Measurements from ENCODE around the gene OR51B5.
"Not testable (repeated sequence)": the region's sequence is repeated elsewhere in the genome, so short reads cannot be mapped to it uniquely, and the experiment has no call there.

OR51B5 gene

DNA sequence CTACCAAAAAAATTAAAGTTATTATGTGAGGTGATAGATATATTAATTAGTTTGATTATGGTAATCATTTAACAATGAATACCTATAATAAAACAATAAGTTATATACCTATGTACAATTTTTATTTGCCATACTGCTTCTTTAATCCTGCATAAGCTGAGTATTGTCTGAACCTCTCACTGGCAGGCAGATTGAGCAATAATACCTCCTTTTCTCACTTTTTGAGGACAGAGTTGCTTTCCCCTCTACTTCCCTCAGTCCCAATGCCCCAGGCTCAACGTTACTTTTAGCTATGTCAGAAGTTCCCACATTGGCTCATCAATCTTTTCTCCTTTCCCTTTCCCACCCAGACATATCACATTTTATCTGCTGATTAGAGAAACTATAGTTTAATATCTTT, 6.2 kb upstream of the OR51B5 start:
- H3K27ac ChIP-seq: no peak overlapping the region

DNA sequence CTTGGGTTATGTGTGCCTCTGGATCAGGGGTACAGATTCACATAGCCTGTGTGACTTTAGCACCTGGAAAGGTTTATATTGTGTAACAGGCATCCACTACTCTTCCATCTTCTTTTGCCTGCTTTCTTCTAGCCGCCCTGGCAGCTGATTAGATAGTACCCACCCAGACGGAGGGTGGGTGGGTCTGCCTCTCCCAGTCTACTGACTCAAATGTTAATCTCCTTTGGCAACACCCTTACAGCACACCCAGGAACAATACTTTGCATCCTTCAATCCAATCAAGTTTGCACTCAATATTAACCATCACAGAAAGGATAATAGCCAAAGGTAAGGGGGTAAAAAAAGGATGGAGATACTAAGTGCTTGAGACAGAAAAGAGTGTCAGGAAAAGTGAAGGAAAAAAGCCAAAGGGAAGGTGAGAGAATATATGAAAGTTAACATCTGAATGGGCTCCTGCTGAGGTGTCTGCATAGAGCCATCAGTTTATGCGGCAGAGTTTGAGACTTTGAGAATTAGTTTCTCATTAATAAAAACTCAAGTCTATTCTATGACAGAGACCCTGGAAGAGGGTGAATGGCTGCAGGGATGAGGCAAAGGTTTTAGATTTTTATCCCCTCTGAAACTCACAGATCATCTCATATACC, 5.3 kb upstream of the OR51B5 start:
- TF ChIP-seq, protein P1, sequence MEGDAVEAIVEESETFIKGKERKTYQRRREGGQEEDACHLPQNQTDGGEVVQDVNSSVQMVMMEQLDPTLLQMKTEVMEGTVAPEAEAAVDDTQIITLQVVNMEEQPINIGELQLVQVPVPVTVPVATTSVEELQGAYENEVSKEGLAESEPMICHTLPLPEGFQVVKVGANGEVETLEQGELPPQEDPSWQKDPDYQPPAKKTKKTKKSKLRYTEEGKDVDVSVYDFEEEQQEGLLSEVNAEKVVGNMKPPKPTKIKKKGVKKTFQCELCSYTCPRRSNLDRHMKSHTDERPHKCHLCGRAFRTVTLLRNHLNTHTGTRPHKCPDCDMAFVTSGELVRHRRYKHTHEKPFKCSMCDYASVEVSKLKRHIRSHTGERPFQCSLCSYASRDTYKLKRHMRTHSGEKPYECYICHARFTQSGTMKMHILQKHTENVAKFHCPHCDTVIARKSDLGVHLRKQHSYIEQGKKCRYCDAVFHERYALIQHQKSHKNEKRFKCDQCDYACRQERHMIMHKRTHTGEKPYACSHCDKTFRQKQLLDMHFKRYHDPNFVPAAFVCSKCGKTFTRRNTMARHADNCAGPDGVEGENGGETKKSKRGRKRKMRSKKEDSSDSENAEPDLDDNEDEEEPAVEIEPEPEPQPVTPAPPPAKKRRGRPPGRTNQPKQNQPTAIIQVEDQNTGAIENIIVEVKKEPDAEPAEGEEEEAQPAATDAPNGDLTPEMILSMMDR (conservative IDR thresholded peaks at IDR 0.05): no peak
- TF ChIP-seq ZFX (IDR thresholded peaks at IDR 0.05): no peak
- no peak overlapping the region for H3K27ac ChIP-seq

More for the DNA sequence above, 6.2 kb upstream of the OR51B5 start:
- TF ChIP-seq, protein P1 (conservative IDR thresholded peaks at IDR 0.05): no peak
- TF ChIP-seq ZFX (IDR thresholded peaks at IDR 0.05): no peak

DNA sequence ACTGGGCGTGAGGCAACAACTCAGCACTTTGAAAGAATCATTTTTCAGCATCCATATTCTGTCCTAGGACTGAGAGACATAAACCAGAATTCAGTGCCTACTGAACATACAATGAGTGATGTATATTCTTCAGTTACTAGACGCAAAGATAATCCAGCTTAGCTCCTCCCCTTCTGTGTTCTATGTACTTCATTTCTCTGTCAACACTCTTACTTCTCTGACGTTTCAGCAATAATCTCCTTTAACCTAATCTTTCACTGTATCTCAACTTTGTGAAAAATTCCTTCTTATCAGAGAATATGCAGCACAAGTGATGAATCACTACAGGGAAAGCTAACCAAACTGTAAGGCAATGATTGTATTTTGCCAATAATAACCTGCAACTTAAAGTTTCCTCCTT, 2.5 kb upstream of the OR51B5 start:
- no peak overlapping the region for H3K27ac ChIP-seq
- TF ChIP-seq, protein P1 (conservative IDR thresholded peaks at IDR 0.05): no peak
- no peak for TF ChIP-seq ZFX (IDR thresholded peaks at IDR 0.05)

DNA sequence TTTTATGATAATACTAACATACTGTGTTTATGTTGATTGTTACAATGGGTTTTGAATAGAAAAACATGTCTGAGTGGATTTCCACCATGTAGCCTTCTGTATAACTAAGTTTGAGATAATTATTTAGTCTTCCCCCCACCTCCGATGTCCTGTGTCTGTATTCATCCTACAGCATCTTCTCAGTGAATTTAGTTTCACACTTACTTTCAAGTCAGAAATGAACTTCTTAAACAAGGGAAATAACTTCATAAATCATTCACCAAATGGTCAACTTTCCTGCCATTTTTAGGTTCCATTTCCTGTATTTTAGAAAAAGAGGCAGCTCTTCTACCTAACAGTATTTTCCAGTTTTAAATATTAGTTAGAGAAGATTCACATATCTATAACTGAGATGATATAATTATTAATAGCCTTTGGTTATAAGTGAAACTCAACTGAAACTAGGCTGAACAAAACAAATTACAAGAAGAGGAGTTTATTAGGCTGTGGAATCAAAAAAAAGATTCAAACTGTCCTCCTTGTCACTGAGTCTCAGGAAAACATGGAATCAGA, 3.5 kb downstream of the OR51B5 start:
- TF ChIP-seq, protein P1 (conservative IDR thresholded peaks at IDR 0.05): no peak
- TF ChIP-seq ZFX (IDR thresholded peaks at IDR 0.05): no peak
- H3K27ac ChIP-seq: no peak overlapping the region

DNA sequence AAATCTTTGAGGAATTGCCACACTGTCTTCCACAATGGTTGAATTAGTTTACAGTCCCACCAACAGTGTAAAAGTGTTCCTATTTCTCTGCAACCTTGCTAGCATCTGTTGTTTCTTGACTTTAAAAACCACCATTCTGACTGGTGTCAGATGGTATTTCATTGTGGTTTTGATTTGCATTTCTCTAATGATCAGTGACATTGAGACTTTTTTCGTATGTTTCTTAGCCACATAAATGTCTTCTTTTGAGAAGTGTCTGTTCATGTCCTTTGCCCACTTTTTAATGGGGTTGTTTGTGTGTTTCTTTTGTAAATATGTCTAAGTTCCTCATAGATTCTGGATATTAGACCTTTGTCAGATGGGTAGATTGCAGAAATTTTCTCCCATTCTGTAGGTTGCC, 6.1 kb downstream of the OR51B5 start:
- H3K27ac ChIP-seq: not testable (repeated sequence)

DNA sequence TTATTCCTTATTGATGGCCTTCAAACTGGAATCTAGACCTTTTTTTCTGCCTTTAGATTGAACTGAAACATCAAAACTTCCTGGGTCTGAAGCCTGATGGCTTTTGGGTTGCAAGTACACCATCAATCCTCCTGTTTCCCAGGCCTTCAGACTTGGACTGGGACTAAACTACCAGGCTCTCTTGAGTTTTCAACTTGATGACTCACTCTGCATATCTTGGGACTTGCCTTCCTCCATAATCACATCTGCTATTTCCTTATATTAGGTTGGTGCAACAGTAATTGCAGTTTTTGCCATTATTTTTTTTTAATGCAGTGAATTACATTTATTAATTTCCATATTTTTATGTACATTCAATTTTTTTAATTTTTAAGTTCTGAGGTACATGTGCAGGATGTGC, 7.0 kb downstream of the OR51B5 start:
- TF ChIP-seq, protein P1 (conservative IDR thresholded peaks at IDR 0.05): no peak
- no peak for TF ChIP-seq ZFX (IDR thresholded peaks at IDR 0.05)

DNA sequence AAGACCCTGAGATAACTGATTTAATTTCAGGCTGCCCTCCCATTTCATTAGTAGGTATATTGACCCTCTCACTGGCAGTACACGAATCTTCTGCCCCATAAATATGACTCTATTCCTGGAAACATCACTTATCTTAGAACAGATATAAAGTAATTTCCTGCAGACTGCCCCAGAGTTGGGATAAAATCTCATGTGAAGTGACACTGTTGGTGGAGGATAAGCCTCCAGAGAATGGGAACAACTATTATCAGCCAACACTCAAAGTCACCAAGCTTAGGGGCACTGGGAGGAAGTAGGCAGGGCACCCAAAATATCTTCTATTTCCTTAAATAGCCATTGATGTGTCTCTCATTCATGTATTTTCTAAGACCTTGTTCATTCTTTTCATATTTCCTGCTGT, 8.2 kb downstream of the OR51B5 start:
- TF ChIP-seq, protein P1 (conservative IDR thresholded peaks at IDR 0.05): no peak
- TF ChIP-seq ZFX (IDR thresholded peaks at IDR 0.05): no peak
- H3K27ac ChIP-seq: no peak overlapping the region

More for the DNA sequence above, 7.0 kb downstream of the OR51B5 start:
- no peak overlapping the region for H3K27ac ChIP-seq

DNA sequence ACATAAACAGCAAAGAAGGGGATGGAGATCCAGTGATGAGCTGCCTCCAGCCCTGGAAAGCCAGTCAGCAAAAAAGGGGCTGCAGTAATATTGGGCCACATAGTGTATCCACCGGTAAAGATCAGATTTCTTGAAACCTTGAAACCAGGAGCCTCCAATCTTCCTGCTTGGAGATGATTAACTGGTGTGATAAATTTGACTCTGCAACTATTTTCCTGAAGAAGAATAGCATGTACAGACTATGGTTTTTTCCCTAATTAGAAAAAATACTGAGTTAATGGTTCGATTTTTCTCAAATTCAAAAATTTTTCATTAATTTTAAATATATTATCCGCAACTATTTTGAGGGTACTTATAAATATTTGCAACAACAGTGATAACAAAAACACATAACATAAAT, 19.1 kb downstream of the OR51B5 start, which contains the start of gene OR51B2:
Gene OR51B2, minus strand, starts transcription at position 101 of the 400 bp plus-strand sequence. Its CDS starts 0 bp downstream, at position 101.
- H3K27ac ChIP-seq: no peak within 1 kb of the TSS
- TF ChIP-seq ZFX (IDR thresholded peaks at IDR 0.05): no peak
- TF ChIP-seq, protein P1 (conservative IDR thresholded peaks at IDR 0.05): no peak

Measured in C4-2B (cell line).